Measurements from ENCODE around the gene TBC1D26.
A peak's percentile ranks its signal among the peaks of the same experiment; 100 is the strongest.
"Not testable (repeated sequence)": the region's sequence is repeated elsewhere in the genome, so short reads cannot be mapped to it uniquely, and the experiment has no call there.

Gene TBC1D26

GRCh38 chr17:15744074-15744676 is 12.1 kb downstream of the TBC1D26 start:
- no peak for DNase-seq

- no peak for DNase-seq
Measured at GRCh38 chr17:15744885-15745284, 12.8 kb downstream of the TBC1D26 start.

GRCh38 chr17:15749403-15749802 is 17.3 kb downstream of the TBC1D26 start:
- DNase-seq = not testable (repeated sequence)

GRCh38 chr17:15768865-15769533 is 36.9 kb downstream of the TBC1D26 start:
- not testable (repeated sequence) for DNase-seq

GRCh38 chr17:15770679-15771078 is 38.6 kb downstream of the TBC1D26 start:
- DNase-seq = not testable (repeated sequence)

- no peak for DNase-seq
Measured at GRCh38 chr17:15776871-15777270, 44.8 kb downstream of the TBC1D26 start.

- DNase-seq = no peak
Measured at GRCh38 chr17:15777297-15777696, 45.2 kb downstream of the TBC1D26 start.

- no peak for DNase-seq
Measured at GRCh38 chr17:15777717-15778116, 45.6 kb downstream of the TBC1D26 start.

GRCh38 chr17:15779119-15779518 is 47.0 kb downstream of the TBC1D26 start:
- DNase-seq = no peak

GRCh38 chr17:15780188-15780587 is 48.1 kb downstream of the TBC1D26 start:
- DNase-seq = no peak

- peak; percentile 14 for DNase-seq
Measured at GRCh38 chr17:15782866-15783265, 50.8 kb downstream of the TBC1D26 start.

GRCh38 chr17:15783461-15783860 is 51.4 kb downstream of the TBC1D26 start:
- no peak for DNase-seq

- peak; percentile 43 for DNase-seq
Measured at GRCh38 chr17:15784351-15784750, 52.3 kb downstream of the TBC1D26 start.

GRCh38 chr17:15787363-15788075 is 55.4 kb downstream of the TBC1D26 start:
- DNase-seq = not testable (repeated sequence)

- not testable (repeated sequence) for DNase-seq
Measured at GRCh38 chr17:15788365-15788764, 56.3 kb downstream of the TBC1D26 start.
